HG03442 (cell line): ENCODE measurements around the gene POP4.
"Not testable (repeated sequence)": the region's sequence is repeated elsewhere in the genome, so short reads cannot be mapped to it uniquely, and the experiment has no call there.

Source experiments
- ATAC-seq: cut with Tn5 transposase; IDR thresholded peaks from one replicate; pipeline ENCODE4 v1.9.1; 2021; ENCODE audit warnings: mild to moderate bottlenecking, moderate library complexity; ENCODE audit not compliant: unreplicated experiment

Gene POP4

DNA sequence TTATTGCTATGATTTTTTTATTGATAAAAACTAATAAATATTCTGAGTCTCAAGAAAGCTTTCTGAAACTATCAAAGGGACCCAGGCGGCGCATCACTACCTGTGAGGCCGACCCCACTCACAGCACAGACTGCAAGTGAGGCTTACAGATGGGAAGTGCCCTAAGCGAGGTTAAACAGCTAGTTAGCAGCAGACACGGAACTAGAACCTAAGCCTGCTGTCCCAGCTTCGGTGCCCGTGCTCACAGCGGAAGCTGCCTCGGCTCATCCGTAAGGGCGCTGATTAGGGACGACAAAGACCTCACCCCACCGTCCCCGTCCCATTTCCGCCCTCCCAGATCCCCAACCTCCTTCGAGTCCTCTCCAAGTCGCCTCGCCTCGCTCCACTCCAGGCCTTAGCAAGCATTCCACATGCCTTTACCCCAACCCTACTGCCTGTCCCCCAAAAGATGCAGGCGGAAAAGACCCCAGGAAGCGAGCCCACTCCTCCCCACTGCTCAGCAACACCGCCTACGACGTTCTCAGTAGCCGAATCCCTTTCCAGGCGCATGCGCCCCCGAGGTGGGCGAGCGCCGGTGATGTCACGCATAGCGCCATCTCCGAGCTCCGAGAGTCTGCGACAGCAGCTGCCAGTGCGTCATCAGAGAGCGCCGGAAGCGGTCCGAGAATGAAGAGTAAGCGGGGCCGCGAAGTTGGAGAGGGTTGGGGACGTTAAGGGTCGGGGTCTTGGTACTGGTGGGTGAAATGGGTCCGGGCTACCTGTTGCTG is at the start of gene POP4:
POP4 (plus strand) TSS at position 631 of the 767 bp plus-strand sequence; CDS start at position 667, 36 bp downstream.
- ATAC-seq: peak; percentile 64

GRCh38 chr19:29559110-29559509 is 47.0 kb upstream of the POP4 start:
- not testable (repeated sequence) for ATAC-seq

GRCh38 chr19:29559743-29560142 is 46.3 kb upstream of the POP4 start:
- no peak for ATAC-seq

DNA sequence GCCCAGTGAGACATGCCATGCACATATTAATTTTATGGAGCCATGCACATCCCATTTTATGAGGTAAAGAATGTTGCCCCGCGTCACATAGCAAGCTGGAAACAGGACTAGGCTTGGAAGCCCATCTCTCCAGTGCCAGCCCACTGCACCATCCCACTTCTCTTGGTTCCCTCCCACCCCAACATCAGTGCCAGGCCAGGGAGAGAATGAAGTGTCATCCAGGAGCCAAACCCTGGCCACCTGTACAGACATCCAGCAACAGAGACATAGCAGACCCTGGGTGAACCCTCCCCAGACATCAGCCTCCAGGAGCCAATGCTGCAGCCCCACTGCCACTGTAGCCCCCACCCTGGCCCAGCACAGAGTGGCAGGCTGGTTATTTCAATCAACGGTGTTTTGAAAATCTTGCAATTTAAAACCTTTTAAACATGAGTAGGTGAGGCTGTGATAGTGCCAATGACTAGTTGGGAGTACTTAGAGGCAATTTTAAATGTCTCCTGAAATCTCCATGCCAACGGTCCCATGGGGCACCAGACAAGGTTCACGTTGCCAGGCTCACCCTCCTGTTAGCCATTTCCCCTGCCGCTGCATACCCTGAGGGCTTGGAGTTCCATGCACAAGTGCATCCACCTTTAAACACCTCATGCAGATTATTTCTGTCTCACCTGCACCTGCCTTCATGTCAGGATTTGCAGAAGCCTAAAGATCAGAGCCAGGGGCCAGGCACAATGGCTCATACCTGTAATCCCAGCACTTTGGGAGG is 45.6 kb upstream of the POP4 start:
- ATAC-seq: no peak

DNA sequence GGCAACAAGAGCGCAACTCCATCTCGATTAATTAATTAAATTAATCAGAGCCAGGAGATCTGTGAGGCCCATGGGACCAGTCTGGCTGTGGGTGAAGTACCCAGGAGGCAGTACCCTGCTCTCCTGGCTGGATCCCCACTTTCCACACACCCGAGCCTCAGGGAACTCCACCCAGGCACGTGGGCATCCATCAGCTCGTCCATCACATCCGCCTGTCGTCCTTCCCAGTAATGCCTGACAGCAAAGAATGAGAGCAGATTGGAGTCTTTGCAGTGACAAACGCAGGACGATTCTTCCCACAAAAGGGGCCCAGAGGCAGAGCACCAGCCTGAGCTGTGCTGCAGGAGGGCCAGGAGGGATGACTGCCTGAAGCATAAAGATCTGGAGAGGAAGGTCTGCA is 44.5 kb upstream of the POP4 start:
- ATAC-seq: no peak

DNA sequence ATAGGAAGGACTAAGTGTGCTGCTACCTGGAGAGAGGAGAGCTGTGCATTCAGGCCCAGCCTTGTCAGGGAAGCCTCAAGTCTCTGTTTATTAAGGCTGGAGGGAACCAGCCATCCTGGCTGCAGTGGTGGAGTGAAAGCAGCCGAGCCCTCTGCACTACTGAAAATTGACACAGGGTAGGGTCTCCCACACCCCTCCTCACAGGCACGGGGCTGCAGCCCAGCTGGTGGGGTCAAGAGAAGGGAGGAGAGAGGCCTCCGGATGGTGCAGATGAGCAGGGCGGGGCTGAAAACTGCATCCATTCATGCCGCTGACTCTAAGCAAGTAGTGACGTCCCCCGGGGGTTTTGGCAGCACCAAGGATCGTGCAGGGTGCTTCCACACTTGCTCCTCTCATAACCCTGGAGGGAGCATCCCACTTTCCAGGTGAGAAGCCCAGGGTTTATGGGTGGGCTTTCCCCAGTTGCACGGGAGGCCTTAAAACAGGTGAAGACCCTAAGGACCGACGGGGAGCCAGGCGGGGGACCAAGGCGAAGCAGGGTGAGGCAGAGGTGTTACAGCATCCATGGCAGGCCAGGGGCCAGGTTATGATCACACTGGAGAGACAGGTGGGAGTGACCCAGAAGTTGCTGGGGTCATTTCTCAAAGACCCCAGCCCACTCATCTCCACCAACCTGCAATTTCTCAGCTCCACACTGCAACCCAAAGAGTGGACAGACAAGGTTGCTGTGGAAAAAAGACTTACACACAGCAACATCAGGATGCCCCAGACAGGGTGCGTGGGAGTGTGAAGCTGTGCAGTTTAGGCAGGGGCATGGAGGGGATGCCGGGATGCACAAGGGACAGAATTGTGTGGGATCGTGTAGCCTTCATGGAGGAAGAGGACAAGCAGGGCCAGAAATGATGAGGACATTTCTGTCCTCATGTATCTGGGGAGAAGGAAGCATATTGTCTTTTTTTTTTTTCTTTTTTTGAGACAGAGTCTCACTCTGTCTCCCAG is 43.5 kb upstream of the POP4 start:
- no peak for ATAC-seq

- no peak for ATAC-seq
Observed at GRCh38 chr19:29563486-29564101, 42.5 kb upstream of the POP4 start.

- ATAC-seq: no peak
Observed at GRCh38 chr19:29564574-29565005, 41.5 kb upstream of the POP4 start.

GRCh38 chr19:29565171-29565570 is 40.9 kb upstream of the POP4 start:
- ATAC-seq: no peak

DNA sequence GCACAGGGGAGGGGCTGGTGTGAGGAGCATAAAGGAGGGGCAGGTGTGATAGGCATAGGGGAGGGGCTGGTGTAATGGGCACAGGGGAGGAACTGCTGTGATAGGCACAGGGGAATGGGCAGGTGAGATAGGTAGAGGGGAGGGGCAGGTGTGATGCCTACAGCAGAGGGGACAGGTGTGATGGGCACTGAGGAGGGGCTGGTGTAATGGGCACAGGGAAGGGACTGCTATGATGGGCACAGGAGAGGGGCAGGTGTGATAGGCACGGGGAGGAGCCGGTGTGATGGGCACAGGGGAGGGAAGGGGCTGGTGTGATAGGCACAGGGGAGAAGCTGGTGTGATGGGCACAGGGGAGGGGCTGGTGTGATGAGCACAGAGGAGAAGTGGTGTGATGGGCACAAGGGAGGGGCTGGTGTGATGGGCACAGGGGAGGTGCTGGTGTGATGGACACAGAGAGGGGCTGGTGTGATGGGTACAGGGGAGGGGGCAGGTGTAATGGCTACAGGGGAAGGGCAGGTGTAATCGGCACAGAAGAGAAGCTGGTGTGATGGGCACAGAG is 39.5 kb upstream of the POP4 start:
- no peak for ATAC-seq

GRCh38 chr19:29567366-29567915 is 38.6 kb upstream of the POP4 start:
- no peak for ATAC-seq

GRCh38 chr19:29568036-29569025 is 37.8 kb upstream of the POP4 start:
- ATAC-seq: no peak

GRCh38 chr19:29569038-29569911 is 36.8 kb upstream of the POP4 start:
- ATAC-seq: no peak

- ATAC-seq: no peak
Observed at GRCh38 chr19:29571181-29571580, 34.9 kb upstream of the POP4 start.

DNA sequence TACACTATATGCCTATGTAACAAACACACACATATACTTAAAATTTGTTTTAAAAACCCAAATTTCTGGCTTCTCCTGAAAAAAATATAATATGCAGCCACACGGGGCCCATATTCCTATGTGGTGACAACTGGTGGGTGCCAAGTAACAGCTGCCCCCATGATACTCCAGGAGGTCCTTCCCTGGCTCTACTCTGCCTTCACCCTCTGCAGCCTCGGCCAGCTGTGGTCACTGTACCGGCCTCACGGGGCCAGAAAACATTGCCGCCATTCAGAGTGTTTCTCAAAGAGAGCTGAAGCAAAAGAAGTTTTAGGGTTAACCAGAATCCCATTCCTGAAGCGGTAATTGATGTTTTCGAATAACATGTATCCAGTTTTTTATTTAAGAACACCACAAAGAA is 32.6 kb upstream of the POP4 start:
- no peak for ATAC-seq

DNA sequence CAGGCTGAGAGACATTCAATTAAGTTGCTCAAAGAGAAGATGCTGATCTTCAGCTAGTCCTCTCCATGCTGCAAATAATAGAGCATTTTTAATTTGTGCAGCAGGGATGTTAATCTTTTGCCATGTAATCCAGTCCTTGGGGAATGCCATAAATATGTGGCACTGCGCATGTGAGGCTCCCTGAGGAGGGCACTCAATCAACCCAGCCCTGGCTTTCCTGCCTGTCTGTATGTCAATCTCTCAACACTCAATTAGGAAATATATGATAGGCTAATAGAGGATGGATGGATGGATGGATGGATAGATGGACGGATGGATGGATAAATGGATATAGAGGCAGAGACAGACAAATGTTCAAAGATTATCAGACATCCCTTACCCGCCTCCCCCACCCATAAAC is 31.6 kb upstream of the POP4 start:
- ATAC-seq: no peak

GRCh38 chr19:29576046-29576606 is 30.0 kb upstream of the POP4 start:
- no peak for ATAC-seq
